GM18951 (cell line): ENCODE data around the gene TUT4.

Source experiments
- POLR2A ChIP-seq: IDR thresholded peaks from 4 replicates; pipeline ENCODE4 v1.6.1; 2011; ENCODE audit warnings: mild to moderate bottlenecking; ENCODE audit not compliant: insufficient read length, insufficient read depth; ENCODE audit errors: extremely low read depth
- in situ Hi-C: fragments of 300-500 bp; cut with MboI; formaldehyde crosslinking; loops from one replicate; pipeline ENCODE4 v1.12.0; 2022; ENCODE audit warnings: low sequenced_read_pairs, mixed read lengths, inconsistent platforms; ENCODE audit not compliant: unreplicated experiment

TUT4 gene

DNA sequence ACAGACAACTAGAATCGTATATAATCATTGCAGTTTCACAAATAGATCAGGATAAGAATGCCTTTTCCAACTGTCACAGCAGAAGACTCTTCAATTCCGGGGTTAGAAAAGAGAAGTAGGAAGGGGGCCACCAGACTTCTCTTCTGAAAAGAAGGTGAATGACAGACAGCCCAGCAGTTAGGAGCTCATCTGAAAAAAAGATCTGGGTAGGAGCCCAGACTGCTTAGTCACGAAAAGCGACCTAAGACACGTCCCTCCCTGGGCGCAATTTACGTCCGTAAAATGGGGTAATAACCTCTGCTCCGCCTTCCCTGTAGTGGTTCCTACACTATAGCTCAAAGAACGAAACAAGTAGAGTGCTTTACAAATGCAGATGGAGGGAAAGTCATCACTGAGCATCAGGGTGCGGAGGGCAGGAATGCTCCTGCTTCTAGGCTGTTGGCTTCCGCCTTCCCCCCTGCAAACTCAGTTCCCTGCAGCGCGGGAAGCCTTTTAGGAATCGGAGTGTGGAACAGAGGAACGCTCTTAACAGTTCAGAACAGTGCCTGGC, 149.3 kb downstream of the TUT4 start:
- no peak for TF ChIP-seq POLR2A

DNA sequence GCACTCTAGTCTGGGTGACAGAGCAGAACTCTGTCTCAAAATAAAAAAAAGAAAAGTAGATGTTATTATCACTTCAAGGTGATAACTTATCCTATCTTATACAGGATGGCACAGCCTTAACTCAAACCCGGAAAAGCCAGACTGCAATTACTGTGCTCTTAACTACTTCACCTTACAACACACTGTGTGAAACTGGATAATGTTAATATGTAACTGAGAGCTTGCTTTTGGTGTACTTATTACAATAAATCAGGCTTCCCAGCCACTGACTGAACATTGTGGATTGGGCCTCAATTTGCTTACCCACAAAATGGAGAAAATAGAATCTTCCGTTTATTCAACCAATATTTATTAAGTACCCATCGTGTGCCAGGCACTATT, 150.0 kb downstream of the TUT4 start:
- in situ Hi-C loops, result no loop called here

More for the DNA sequence above, 149.3 kb downstream of the TUT4 start:
- in situ Hi-C loops, result no loop called here

DNA sequence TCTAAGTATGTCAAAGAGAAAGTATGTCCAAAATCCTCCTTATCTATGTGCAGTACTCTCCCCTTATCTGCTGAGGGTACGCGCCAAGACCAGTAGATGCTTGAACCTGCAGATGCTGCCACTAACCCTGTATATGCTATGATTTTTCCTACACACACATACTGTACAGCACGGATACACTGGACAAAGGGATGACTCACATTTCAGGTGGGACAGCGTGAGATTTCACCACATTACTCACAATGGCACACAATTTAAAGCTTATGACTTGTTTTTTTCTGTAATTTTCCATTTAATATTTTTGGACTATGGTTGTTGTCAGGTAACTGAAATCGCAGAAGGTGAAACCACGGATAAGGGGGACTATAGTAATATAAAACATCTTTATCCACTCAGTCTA, 152.8 kb downstream of the TUT4 start:
- no peak for TF ChIP-seq POLR2A
- in situ Hi-C loops, result no loop called here

More for the DNA sequence above, 150.0 kb downstream of the TUT4 start:
- TF ChIP-seq POLR2A, result no peak

DNA sequence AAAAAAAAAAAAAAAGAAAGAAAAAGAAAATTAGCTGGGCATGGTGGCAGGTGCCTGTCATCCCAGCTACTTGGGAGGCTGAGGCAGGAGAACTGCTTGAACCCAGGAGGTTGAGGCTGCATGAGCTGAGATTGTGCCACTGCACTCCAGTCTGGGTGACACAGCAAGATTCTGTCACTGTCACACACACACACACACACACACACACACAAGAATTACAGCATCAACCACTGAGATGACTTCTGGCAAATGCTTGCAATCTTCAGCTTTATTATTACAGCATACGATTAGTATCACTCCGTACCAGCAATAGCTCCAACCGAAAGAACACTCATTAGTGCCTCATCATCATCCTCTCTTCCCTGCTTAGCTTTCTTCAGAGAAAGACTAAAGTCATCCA, 153.3 kb downstream of the TUT4 start:
- TF ChIP-seq POLR2A, result no peak
- in situ Hi-C loops, result no loop called here

DNA sequence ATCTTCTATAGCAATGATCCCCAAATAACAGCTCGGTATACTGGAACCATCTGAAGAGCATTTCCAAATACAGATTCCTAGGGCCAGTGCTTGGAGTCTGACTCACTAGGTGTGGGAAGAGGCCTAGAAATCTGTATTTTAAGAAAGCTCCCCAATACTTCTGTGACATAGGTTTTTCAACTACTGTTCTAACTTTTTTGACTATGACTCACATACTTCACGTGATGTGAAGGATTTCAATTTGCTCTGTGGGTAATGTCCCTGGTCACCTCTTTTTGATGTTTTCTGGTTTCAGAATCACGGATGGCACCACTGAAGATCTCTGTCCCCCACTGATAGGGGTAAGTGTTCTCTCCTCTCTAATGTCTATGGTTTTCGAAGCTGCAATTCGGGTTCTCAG, 159.7 kb downstream of the TUT4 start:
- in situ Hi-C loops, result no loop called here
- no peak for TF ChIP-seq POLR2A

DNA sequence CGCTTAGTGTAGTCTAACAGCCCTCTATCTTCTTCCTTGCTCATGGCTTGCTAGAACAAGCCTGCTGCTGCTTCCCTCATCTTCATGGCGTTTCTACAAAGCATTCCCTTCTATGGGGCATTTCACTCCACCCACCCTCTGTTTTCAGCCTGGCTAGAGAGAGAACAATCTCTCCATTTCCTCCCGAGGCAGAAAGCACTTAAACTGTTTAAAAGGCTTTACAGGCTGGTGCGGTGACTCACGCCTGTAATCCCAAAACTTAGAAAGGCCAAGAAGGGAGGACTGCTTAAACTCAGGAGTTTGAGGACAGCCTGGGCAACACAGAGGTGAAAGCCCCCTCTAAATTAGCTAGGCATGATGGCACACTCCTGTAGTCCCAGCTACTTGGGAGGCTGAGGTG, 166.4 kb downstream of the TUT4 start:
- no peak for TF ChIP-seq POLR2A
- in situ Hi-C loops, result no loop called here

DNA sequence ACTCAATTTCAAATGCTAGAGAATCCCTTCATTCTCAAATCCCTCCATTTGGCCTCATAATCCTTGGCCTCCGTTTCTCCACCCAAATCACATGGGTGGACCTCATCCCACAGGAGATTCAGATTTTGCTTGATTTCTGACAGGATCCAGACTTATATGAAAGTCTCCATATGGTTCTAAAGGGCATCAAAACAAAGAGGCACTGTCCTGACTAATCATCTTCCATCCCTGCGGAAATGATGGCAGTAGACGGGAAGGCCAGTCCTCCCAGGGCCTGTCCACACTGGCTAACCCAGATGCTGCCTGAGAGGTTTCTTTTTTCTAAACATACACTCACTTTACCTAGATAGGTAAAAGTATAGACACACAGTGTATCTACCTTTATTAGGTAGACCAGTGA, 167.5 kb downstream of the TUT4 start:
- no peak for TF ChIP-seq POLR2A
- in situ Hi-C loops, result no loop called here
